NCI-H2029 (cell line): ENCODE data around the gene CCDC57.

ENCODE experiments used
- DNase-seq: peaks from one replicate; lab custom pipeline; 2025; lab: John Stamatoyannopoulos, UW

CCDC57 gene

GRCh38 chr17:82246365-82247181 is 33.9 kb upstream of the CCDC57 start:
- DNase-seq = no peak

GRCh38 chr17:82246040-82246364 is 33.4 kb upstream of the CCDC57 start:
- no peak for DNase-seq

GRCh38 chr17:82245134-82246039 is 32.7 kb upstream of the CCDC57 start:
- no peak for DNase-seq

- no peak for DNase-seq
Observed at GRCh38 chr17:82244413-82245133, 31.9 kb upstream of the CCDC57 start.

- no peak for DNase-seq
Observed at GRCh38 chr17:82243648-82244412, 31.2 kb upstream of the CCDC57 start.

GRCh38 chr17:82242977-82243647 is 30.5 kb upstream of the CCDC57 start:
- DNase-seq = no peak

- DNase-seq = no peak
Observed at GRCh38 chr17:82242698-82242976, 30.0 kb upstream of the CCDC57 start.

- no peak for DNase-seq
Observed at GRCh38 chr17:82241926-82242697, 29.5 kb upstream of the CCDC57 start.

- DNase-seq = no peak
Observed at GRCh38 chr17:82241183-82241925, 28.7 kb upstream of the CCDC57 start.

GRCh38 chr17:82240506-82241182 is 28.0 kb upstream of the CCDC57 start:
- DNase-seq = no peak

- no peak for DNase-seq
Observed at GRCh38 chr17:82239926-82240505, 27.4 kb upstream of the CCDC57 start.

- DNase-seq = no peak
Observed at GRCh38 chr17:82239401-82239925, 26.8 kb upstream of the CCDC57 start.

- DNase-seq = peak; percentile 28
Observed at GRCh38 chr17:82238472-82239201, 26.0 kb upstream of the CCDC57 start.

- DNase-seq = no peak
Observed at GRCh38 chr17:82237746-82238471, 25.3 kb upstream of the CCDC57 start.

GRCh38 chr17:82237083-82237745 is 24.6 kb upstream of the CCDC57 start:
- no peak for DNase-seq

- DNase-seq = peak; percentile 64
Observed at GRCh38 chr17:82236142-82236971, 23.7 kb upstream of the CCDC57 start.
